ENCODE results near the gene PRKCA.

The PRKCA gene

GRCh38 chr17:66840061-66840460, 537.6 kb downstream of the PRKCA start:
- Histone ChIP-seq H3K9me3 (ENCODE audit: insufficient read depth, low read length) (no peaks in the 10 kb centered on the region), H3K36me3 (ENCODE audit: insufficient read depth, insufficient read length, low read length) (no peaks in the 10 kb centered on the region), H3K27me3 (ENCODE audit: insufficient read depth, insufficient read length) (peaks cover 17% of the 10 kb centered on the region), H3K4me1 (ENCODE audit: insufficient read depth, insufficient read length) (peaks cover 14% of the 10 kb centered on the region), H3K4me3 (ENCODE audit: insufficient read length, low read depth) (no peak overlapping the region), H3K9ac (ENCODE audit: insufficient read length, low read depth) (no peak overlapping the region)
- TF ChIP-seq YY1 (IDR thresholded peaks at IDR 0.05; ENCODE audit: insufficient read depth, insufficient read length): no peak
- TF ChIP-seq SUZ12 (IDR thresholded peaks at IDR 0.05; ENCODE audit: extremely low read depth, insufficient read depth, insufficient read length): no peak
- TF ChIP-seq ZNF274 (IDR thresholded peaks at IDR 0.05; ENCODE audit: low read depth, low read length): no peak
- no peak for DNase-seq (ENCODE audit: low read depth, low spot score)

GRCh38 chr17:66841328-66841727, 538.9 kb downstream of the PRKCA start:
- no peak overlapping the region for H3K4me3 ChIP-seq (ENCODE audit: insufficient read length, low read depth)
- no peak overlapping the region for H3K9ac ChIP-seq (ENCODE audit: insufficient read length, low read depth)
- H3K27me3 ChIP-seq (ENCODE audit: insufficient read depth, insufficient read length): peaks cover 4% of the 10 kb centered on the region
- no peak for TF ChIP-seq YY1 (IDR thresholded peaks at IDR 0.05; ENCODE audit: insufficient read depth, insufficient read length)
- no peak for TF ChIP-seq ZNF274 (IDR thresholded peaks at IDR 0.05; ENCODE audit: low read depth, low read length)
- TF ChIP-seq SUZ12 (IDR thresholded peaks at IDR 0.05; ENCODE audit: extremely low read depth, insufficient read depth, insufficient read length): no peak
- H3K36me3 ChIP-seq (ENCODE audit: insufficient read depth, insufficient read length, low read length): no peaks in the 10 kb centered on the region
- H3K9me3 ChIP-seq (ENCODE audit: insufficient read depth, low read length): peaks cover 11% of the 10 kb centered on the region; the same call in 1 of the 2 replicates
- peaks cover 8% of the 10 kb centered on the region for H3K4me1 ChIP-seq (ENCODE audit: insufficient read depth, insufficient read length)
- DNase-seq (ENCODE audit: low read depth, low spot score): no peak

- peaks cover 15% of the 10 kb centered on the region; the same call in 1 of the 2 replicates for H3K9me3 ChIP-seq (ENCODE audit: insufficient read depth, low read length)
- no peaks in the 10 kb centered on the region for H3K36me3 ChIP-seq (ENCODE audit: insufficient read depth, insufficient read length, low read length)
- no peak overlapping the region for H3K4me3 ChIP-seq (ENCODE audit: insufficient read length, low read depth)
- no peak for TF ChIP-seq SUZ12 (IDR thresholded peaks at IDR 0.05; ENCODE audit: extremely low read depth, insufficient read depth, insufficient read length)
- no peak for TF ChIP-seq ZNF274 (IDR thresholded peaks at IDR 0.05; ENCODE audit: low read depth, low read length)
- H3K4me1 ChIP-seq (ENCODE audit: insufficient read depth, insufficient read length): peaks cover 4% of the 10 kb centered on the region
- no peaks in the 10 kb centered on the region for H3K27me3 ChIP-seq (ENCODE audit: insufficient read depth, insufficient read length)
- no peak overlapping the region for H3K9ac ChIP-seq (ENCODE audit: insufficient read length, low read depth)
- DNase-seq (ENCODE audit: low read depth, low spot score): no peak
Observed at GRCh38 chr17:66841744-66842143, 539.3 kb downstream of the PRKCA start.

- Histone ChIP-seq H3K9ac (ENCODE audit: insufficient read length, low read depth) (no peak overlapping the region), H3K9me3 (ENCODE audit: insufficient read depth, low read length) (peaks cover 20% of the 10 kb centered on the region; the same call in 1 of the 2 replicates), H3K36me3 (ENCODE audit: insufficient read depth, insufficient read length, low read length) (no peaks in the 10 kb centered on the region), H3K4me3 (ENCODE audit: insufficient read length, low read depth) (no peak overlapping the region), H3K4me1 (ENCODE audit: insufficient read depth, insufficient read length) (peaks cover 1% of the 10 kb centered on the region), H3K27me3 (ENCODE audit: insufficient read depth, insufficient read length) (no peaks in the 10 kb centered on the region)
- DNase-seq (ENCODE audit: low read depth, low spot score): no peak
- no peak for TF ChIP-seq ZNF274 (IDR thresholded peaks at IDR 0.05; ENCODE audit: low read depth, low read length)
Observed at GRCh38 chr17:66842505-66842904, 540.1 kb downstream of the PRKCA start.

- H3K9ac ChIP-seq (ENCODE audit: insufficient read length, low read depth): no peak overlapping the region
- H3K36me3 ChIP-seq (ENCODE audit: insufficient read depth, insufficient read length, low read length): no peaks in the 10 kb centered on the region
- no peak overlapping the region for H3K4me3 ChIP-seq (ENCODE audit: insufficient read length, low read depth)
- TF ChIP-seq ZNF274 (IDR thresholded peaks at IDR 0.05; ENCODE audit: low read depth, low read length): no peak
- TF ChIP-seq YY1 (IDR thresholded peaks at IDR 0.05; ENCODE audit: insufficient read depth, insufficient read length): no peak
- TF ChIP-seq SUZ12 (IDR thresholded peaks at IDR 0.05; ENCODE audit: extremely low read depth, insufficient read depth, insufficient read length): no peak
- H3K4me1 ChIP-seq (ENCODE audit: insufficient read depth, insufficient read length): peaks cover under 1% of the 10 kb centered on the region
- H3K27me3 ChIP-seq (ENCODE audit: insufficient read depth, insufficient read length): no peaks in the 10 kb centered on the region
- no peak for DNase-seq (ENCODE audit: low read depth, low spot score)
- peaks cover 25% of the 10 kb centered on the region; the same call in 1 of the 2 replicates for H3K9me3 ChIP-seq (ENCODE audit: insufficient read depth, low read length)
Observed at GRCh38 chr17:66842959-66843358, 540.5 kb downstream of the PRKCA start.

- H3K36me3 ChIP-seq (ENCODE audit: insufficient read depth, insufficient read length, low read length): no peaks in the 10 kb centered on the region
- peaks cover 31% of the 10 kb centered on the region; the same call in 1 of the 2 replicates for H3K9me3 ChIP-seq (ENCODE audit: insufficient read depth, low read length)
- no peak overlapping the region for H3K4me3 ChIP-seq (ENCODE audit: insufficient read length, low read depth)
- TF ChIP-seq ZNF274 (IDR thresholded peaks at IDR 0.05; ENCODE audit: low read depth, low read length): no peak
- TF ChIP-seq SUZ12 (IDR thresholded peaks at IDR 0.05; ENCODE audit: extremely low read depth, insufficient read depth, insufficient read length): no peak
- TF ChIP-seq YY1 (IDR thresholded peaks at IDR 0.05; ENCODE audit: insufficient read depth, insufficient read length): no peak
- no peak overlapping the region for H3K9ac ChIP-seq (ENCODE audit: insufficient read length, low read depth)
- H3K4me1 ChIP-seq (ENCODE audit: insufficient read depth, insufficient read length): no peaks in the 10 kb centered on the region
- no peak for DNase-seq (ENCODE audit: low read depth, low spot score)
- H3K27me3 ChIP-seq (ENCODE audit: insufficient read depth, insufficient read length): no peaks in the 10 kb centered on the region
Observed at GRCh38 chr17:66843627-66844026, 541.2 kb downstream of the PRKCA start.

GRCh38 chr17:66847704-66848103, 545.3 kb downstream of the PRKCA start:
- peaks cover 32% of the 10 kb centered on the region; the same call in 1 of the 2 replicates for H3K9me3 ChIP-seq (ENCODE audit: insufficient read depth, low read length)
- no peak for TF ChIP-seq ZNF274 (IDR thresholded peaks at IDR 0.05; ENCODE audit: low read depth, low read length)
- no peak for TF ChIP-seq SUZ12 (IDR thresholded peaks at IDR 0.05; ENCODE audit: extremely low read depth, insufficient read depth, insufficient read length)
- no peak for TF ChIP-seq YY1 (IDR thresholded peaks at IDR 0.05; ENCODE audit: insufficient read depth, insufficient read length)
- no peak for DNase-seq (ENCODE audit: low read depth, low spot score)
- H3K4me3 ChIP-seq (ENCODE audit: insufficient read length, low read depth): no peak overlapping the region
- H3K27me3 ChIP-seq (ENCODE audit: insufficient read depth, insufficient read length): no peaks in the 10 kb centered on the region
- H3K9ac ChIP-seq (ENCODE audit: insufficient read length, low read depth): no peak overlapping the region
- no peaks in the 10 kb centered on the region for H3K4me1 ChIP-seq (ENCODE audit: insufficient read depth, insufficient read length)
- no peaks in the 10 kb centered on the region for H3K36me3 ChIP-seq (ENCODE audit: insufficient read depth, insufficient read length, low read length)

- Histone ChIP-seq H3K27me3 (ENCODE audit: insufficient read depth, insufficient read length) (no peaks in the 10 kb centered on the region), H3K36me3 (ENCODE audit: insufficient read depth, insufficient read length, low read length) (no peaks in the 10 kb centered on the region), H3K4me1 (ENCODE audit: insufficient read depth, insufficient read length) (no peaks in the 10 kb centered on the region), H3K4me3 (ENCODE audit: insufficient read length, low read depth) (no peak overlapping the region), H3K9ac (ENCODE audit: insufficient read length, low read depth) (no peak overlapping the region), H3K9me3 (ENCODE audit: insufficient read depth, low read length) (peaks cover 32% of the 10 kb centered on the region)
- DNase-seq (ENCODE audit: low read depth, low spot score): no peak
- TF ChIP-seq YY1 (IDR thresholded peaks at IDR 0.05; ENCODE audit: insufficient read depth, insufficient read length): no peak
- no peak for TF ChIP-seq SUZ12 (IDR thresholded peaks at IDR 0.05; ENCODE audit: extremely low read depth, insufficient read depth, insufficient read length)
- TF ChIP-seq ZNF274 (IDR thresholded peaks at IDR 0.05; ENCODE audit: low read depth, low read length): no peak
Observed at GRCh38 chr17:66848496-66848895, 546.1 kb downstream of the PRKCA start.

Data from NT2/D1 (cell line).